ENCODE measurements around the gene RGSL1. TPM values are rescaled to one million over a fixed set of nuclear protein-coding genes. Genes with fewer than 3 reads are reported as not detected.

Gene RGSL1
- total RNA-seq, 1 donor from 2014 or later: not detected

DNA sequence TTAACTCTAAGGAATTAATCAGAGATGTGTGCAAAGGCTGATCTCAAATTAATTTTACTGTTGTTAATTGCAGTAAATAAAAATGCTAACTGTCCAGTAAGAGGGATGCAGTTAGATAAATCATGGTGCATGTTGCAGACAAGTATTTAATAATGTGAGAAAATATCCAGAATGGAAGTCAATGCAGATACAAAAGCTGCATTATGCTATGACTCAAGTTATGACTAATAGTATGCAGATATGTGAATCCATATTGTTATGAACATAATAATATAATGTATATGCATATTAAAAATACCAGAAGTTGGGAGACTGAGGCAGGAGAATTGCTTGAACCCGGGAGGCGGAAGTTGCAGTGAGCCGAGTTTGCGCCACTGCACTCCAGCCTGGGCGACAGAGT lies 117.7 kb downstream of the RGSL1 start:
- TF ChIP-seq CTCF (IDR thresholded peaks at IDR 0.05; ENCODE audit: unreplicated experiment): no peak
- Mint-ChIP-seq H3K4me1 (ENCODE audit: unreplicated experiment) (no peaks in the 10 kb centered on the region), H3K27me3 (ENCODE audit: unreplicated experiment) (no peaks in the 10 kb centered on the region), H3K4me3 (ENCODE audit: unreplicated experiment) (no peak overlapping the region), H3K9me3 (ENCODE audit: unreplicated experiment) (no peaks in the 10 kb centered on the region), H3K36me3 (ENCODE audit: low read depth, unreplicated experiment) (no peaks in the 10 kb centered on the region), H3K27ac (ENCODE audit: unreplicated experiment) (no peak overlapping the region)
- DNase-seq (ENCODE audit: low spot score): no peak

DNA sequence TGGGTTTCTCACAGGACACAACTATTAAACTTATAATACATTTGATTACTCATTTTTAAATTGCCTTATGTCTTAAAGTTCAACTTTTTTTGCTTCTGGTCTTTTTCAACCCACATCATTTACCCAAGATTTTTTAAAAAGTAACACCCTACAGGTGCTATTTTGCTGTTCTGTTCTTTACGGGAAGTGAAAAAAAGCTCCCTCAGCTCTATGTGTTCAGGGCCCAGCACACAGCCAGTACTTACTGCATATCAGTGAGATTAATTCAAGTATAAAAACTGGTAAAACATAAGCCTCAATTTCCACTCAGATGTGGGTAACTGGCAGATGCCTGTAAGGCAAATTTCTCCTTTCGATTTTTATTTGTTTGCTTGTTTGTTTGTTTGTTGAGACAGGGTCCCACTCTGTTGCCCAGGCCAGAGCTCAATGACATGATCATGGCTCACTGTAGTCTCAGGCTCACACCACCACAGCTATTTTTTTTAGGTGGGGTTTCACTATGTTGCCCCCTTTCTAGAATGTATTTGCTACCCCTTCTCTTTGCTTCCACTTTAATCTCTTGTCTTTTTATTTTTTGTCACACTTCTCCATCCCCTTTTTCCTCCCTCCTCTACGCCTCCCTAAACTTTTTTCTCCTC lies 118.8 kb downstream of the RGSL1 start:
- H3K27ac Mint-ChIP-seq (ENCODE audit: unreplicated experiment): no peak overlapping the region
- H3K9me3 Mint-ChIP-seq (ENCODE audit: unreplicated experiment): no peaks in the 10 kb centered on the region
- TF ChIP-seq CTCF (IDR thresholded peaks at IDR 0.05; ENCODE audit: unreplicated experiment): no peak
- no peaks in the 10 kb centered on the region for H3K4me1 Mint-ChIP-seq (ENCODE audit: unreplicated experiment)
- no peaks in the 10 kb centered on the region for H3K27me3 Mint-ChIP-seq (ENCODE audit: unreplicated experiment)
- no peak overlapping the region for H3K4me3 Mint-ChIP-seq (ENCODE audit: unreplicated experiment)
- no peaks in the 10 kb centered on the region for H3K36me3 Mint-ChIP-seq (ENCODE audit: low read depth, unreplicated experiment)
- no peak for DNase-seq (ENCODE audit: low spot score)

- Mint-ChIP-seq H3K27me3 (ENCODE audit: unreplicated experiment) (no peaks in the 10 kb centered on the region), H3K36me3 (ENCODE audit: low read depth, unreplicated experiment) (no peaks in the 10 kb centered on the region), H3K9me3 (ENCODE audit: unreplicated experiment) (no peaks in the 10 kb centered on the region), H3K4me3 (ENCODE audit: unreplicated experiment) (no peak overlapping the region), H3K27ac (ENCODE audit: unreplicated experiment) (no peak overlapping the region), H3K4me1 (ENCODE audit: unreplicated experiment) (no peaks in the 10 kb centered on the region)
- DNase-seq (ENCODE audit: low spot score): no peak
- TF ChIP-seq CTCF (IDR thresholded peaks at IDR 0.05; ENCODE audit: unreplicated experiment): no peak
Observed at GRCh38 chr1:182569939-182570610, 120.1 kb downstream of the RGSL1 start.

GRCh38 chr1:182570611-182570970 lies 120.6 kb downstream of the RGSL1 start:
- Mint-ChIP-seq H3K27ac (ENCODE audit: unreplicated experiment) (no peak overlapping the region), H3K27me3 (ENCODE audit: unreplicated experiment) (no peaks in the 10 kb centered on the region), H3K4me1 (ENCODE audit: unreplicated experiment) (no peaks in the 10 kb centered on the region), H3K4me3 (ENCODE audit: unreplicated experiment) (no peak overlapping the region), H3K9me3 (ENCODE audit: unreplicated experiment) (no peaks in the 10 kb centered on the region), H3K36me3 (ENCODE audit: low read depth, unreplicated experiment) (no peaks in the 10 kb centered on the region)
- DNase-seq (ENCODE audit: low spot score): no peak
- TF ChIP-seq CTCF (IDR thresholded peaks at IDR 0.05; ENCODE audit: unreplicated experiment): no peak

GRCh38 chr1:182574156-182574555 lies 124.2 kb downstream of the RGSL1 start:
- no peaks in the 10 kb centered on the region for H3K36me3 Mint-ChIP-seq (ENCODE audit: low read depth, unreplicated experiment)
- no peak for DNase-seq (ENCODE audit: low spot score)
- H3K4me1 Mint-ChIP-seq (ENCODE audit: unreplicated experiment): no peaks in the 10 kb centered on the region
- no peak for TF ChIP-seq CTCF (IDR thresholded peaks at IDR 0.05; ENCODE audit: unreplicated experiment)
- no peak overlapping the region for H3K27ac Mint-ChIP-seq (ENCODE audit: unreplicated experiment)
- H3K9me3 Mint-ChIP-seq (ENCODE audit: unreplicated experiment): no peaks in the 10 kb centered on the region
- no peaks in the 10 kb centered on the region for H3K27me3 Mint-ChIP-seq (ENCODE audit: unreplicated experiment)
- H3K4me3 Mint-ChIP-seq (ENCODE audit: unreplicated experiment): no peak overlapping the region

Measured in endothelial cell (in vitro differentiated cells).